A549 treated with AZD9567 at 1 μM for 4 hours (cell line): ENCODE results near the gene PRPS2. TPM values are rescaled to one million over a fixed set of nuclear protein-coding genes. Genes with fewer than 3 reads are reported as not detected.

Experiments used
- total RNA-seq: library from RNA; stranded (reverse); fragments of 200-300 nt; extraction: Qiagen RNA extraction; gene quantifications from 5 replicates; pipeline ENCODE4 v1.2.3, GENCODE V29; 2022; ENCODE audit not compliant: insufficient read depth

Gene PRPS2
- 35.5 to 43.1 TPM (median 40.4 TPM) in 5 replicates for total RNA-seq

DNA sequence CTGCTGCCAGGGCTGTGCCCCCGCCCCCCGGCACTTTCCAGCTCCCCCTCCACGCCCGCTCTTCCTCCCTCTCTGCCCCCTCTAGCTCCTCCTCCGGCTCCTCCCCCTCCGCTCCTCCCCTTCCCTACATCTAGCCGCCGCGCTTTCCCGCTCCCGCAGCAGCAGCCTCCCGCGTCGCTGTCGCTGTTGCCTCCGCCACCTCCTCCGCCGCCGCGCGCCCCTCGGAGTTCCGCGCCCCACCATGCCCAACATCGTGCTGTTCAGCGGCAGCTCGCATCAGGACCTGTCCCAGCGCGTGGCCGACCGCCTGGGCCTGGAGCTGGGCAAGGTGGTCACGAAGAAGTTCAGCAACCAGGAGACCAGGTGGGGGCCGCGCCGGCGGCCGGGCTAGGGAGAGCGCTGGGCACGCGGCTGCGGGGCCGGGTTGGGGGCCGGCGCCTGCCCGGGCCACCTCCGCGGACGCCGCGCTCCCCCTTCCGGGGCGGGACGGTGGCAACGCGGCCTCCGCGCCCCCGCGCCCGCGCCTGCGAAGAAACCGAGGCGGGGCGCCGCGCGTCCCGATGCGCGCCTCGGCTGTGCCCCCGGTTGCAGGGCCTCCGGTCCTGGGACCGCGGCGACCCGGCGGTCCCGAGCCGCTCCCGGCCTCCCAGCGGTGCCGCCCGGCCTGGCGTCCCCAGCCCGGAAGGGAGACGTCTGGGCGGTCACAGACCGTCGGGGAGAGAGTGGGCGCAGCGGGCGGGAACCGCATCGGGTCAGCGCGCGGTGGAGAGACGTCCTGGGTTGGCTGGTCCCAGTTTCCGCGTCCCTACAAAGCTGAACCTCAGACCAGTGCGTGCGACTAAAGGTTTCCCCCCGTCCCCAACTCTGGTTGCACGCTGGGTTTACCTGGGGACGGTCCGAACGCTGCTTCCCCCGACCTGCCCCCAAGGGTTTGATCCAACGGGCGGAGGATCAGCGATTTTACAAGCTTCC is at the start of gene PRPS2:
PRPS2 (plus strand) TSS at position 156 of the 972 bp plus-strand sequence; CDS start at position 242, 86 bp downstream.

DNA sequence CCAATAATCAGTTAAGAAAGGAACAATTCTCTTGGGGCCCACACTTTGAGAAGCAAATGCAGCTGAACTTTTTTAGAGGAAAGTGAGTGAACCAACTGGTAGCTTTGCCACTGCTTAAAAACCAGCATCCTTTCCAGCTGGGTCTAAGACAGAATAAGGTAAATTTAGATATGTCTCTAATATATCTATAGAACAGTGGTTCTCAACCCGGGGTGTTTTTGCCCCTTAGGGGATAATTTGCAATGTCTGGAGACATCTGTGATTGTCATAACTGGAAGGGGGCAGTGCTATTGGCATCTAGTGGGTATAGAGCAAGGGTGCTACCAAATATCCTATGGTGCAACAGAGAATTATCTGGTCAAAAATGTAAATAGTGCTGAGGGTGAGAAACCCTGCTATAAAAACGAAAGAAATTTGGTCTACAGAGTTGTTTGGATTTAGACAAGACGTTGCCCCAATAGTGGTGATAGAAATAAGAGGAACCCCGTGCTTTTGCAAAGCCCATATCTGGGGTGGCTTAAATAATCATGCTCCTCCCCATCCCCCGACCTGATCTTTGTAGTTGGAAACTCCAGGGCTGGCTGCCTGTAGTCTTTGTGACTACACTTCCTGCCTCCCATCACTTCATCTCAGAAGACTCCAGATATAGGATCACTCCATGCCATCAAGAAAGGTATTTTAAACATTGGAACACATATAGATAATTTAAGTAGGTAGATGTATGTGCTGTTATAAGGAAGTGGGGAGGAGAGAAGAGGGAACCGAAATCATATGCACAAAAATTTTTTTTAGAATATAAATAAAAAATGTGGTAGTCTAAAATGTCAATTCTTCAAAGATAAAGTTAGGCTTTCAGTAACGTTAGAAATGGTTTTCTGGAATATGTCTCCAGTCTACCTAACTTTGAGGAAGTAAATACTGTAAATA is 75.5 kb downstream of the PRPS2 start, which contains the start of gene TLR7:
TLR7 (plus strand) TSS at position 622 of the 927 bp plus-strand sequence. CDS start 507 bp downstream, outside the sequence.

Other genes with a start within 250 kb of the PRPS2 start
- not detected in 5 replicates for gene TLR7, start 75.7 kb downstream of the PRPS2 start, total RNA-seq
- gene TLR8, start 115.2 kb downstream of the PRPS2 start, total RNA-seq = not detected in 5 replicates
- gene TMSB4X, start 183.7 kb downstream of the PRPS2 start, total RNA-seq = 5,215 to 10,651 TPM (median 5,607 TPM) in 5 replicates